Daoy (cell line): ENCODE measurements around the gene IL12RB2. TPM values are rescaled to one million over a fixed set of nuclear protein-coding genes. Genes with fewer than 3 reads are reported as not detected.

Source experiments
- DNase-seq: peaks from one replicate; pipeline ENCODE4 v3.0.0-alpha.2; 2015; ENCODE audit warnings: low read depth
- total RNA-seq: library from RNA; depleted of rRNA; stranded (reverse); fragments of >200 nt; shearing (Covaris generic); gene quantifications from 2 replicates; pipeline ENCODE4 v1.2.3, GENCODE V29; 2014; rRNA removed

The IL12RB2 gene, protein sequence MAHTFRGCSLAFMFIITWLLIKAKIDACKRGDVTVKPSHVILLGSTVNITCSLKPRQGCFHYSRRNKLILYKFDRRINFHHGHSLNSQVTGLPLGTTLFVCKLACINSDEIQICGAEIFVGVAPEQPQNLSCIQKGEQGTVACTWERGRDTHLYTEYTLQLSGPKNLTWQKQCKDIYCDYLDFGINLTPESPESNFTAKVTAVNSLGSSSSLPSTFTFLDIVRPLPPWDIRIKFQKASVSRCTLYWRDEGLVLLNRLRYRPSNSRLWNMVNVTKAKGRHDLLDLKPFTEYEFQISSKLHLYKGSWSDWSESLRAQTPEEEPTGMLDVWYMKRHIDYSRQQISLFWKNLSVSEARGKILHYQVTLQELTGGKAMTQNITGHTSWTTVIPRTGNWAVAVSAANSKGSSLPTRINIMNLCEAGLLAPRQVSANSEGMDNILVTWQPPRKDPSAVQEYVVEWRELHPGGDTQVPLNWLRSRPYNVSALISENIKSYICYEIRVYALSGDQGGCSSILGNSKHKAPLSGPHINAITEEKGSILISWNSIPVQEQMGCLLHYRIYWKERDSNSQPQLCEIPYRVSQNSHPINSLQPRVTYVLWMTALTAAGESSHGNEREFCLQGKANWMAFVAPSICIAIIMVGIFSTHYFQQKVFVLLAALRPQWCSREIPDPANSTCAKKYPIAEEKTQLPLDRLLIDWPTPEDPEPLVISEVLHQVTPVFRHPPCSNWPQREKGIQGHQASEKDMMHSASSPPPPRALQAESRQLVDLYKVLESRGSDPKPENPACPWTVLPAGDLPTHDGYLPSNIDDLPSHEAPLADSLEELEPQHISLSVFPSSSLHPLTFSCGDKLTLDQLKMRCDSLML
- 0.57 and 0.80 TPM in 2 replicates for total RNA-seq

GRCh38 chr1:67307251-67308060 is at the start of gene IL12RB2:
Gene IL12RB2 (plus strand): TSS chr1:67307873. CDS start chr1:67320369, 12,496 bp downstream.
- peak; percentile 27 for DNase-seq

DNA sequence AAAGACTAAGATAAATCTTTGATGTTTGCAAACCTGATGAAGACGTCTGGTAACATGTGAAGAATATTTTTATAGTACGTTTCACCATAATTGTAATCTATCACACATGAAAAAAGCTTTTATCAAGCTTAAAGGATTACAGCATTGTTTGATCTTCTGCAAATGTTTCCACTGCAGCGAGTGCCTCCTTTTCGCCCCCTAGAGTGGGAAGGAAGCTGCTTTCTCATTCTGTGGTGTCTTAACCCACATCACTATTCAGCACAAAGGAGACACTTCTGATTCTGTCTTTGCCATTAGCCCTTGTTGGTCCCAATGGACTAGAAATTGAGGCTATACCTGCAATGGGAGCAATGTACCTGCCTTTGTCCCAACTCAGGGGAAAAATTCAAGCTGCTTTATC is 46.0 kb upstream of the IL12RB2 start:
- DNase-seq: no peak

- no peak for DNase-seq
Observed at GRCh38 chr1:67262735-67263134, 44.9 kb upstream of the IL12RB2 start.

GRCh38 chr1:67264152-67264551 is 43.5 kb upstream of the IL12RB2 start:
- no peak for DNase-seq

GRCh38 chr1:67264899-67265298 is 42.8 kb upstream of the IL12RB2 start:
- DNase-seq: no peak

- DNase-seq: no peak
Observed at GRCh38 chr1:67269061-67269460, 38.6 kb upstream of the IL12RB2 start.

- no peak for DNase-seq
Observed at GRCh38 chr1:67270541-67270940, 37.1 kb upstream of the IL12RB2 start.

DNA sequence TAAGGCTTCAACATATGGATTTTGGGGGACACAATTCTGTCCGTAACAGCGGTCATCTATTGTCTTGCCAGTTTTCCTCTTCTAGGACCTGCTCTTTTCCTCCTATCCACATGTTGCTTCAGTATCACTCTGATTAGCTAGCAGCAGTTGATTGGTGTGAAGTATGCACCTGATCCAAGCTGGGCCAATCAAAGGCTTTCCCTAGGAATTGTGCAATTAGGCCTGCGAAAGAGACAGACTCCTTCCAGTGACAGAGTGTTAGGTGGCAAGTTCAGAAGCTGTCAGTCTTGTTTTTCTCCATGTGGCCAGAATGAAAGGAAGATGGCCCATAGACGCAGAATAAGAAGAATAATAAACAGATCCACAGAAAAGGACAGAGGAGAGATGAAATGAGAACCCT is 34.1 kb upstream of the IL12RB2 start:
- DNase-seq: no peak

- no peak for DNase-seq
Observed at GRCh38 chr1:67274623-67275325, 32.9 kb upstream of the IL12RB2 start.

- DNase-seq: no peak
Observed at GRCh38 chr1:67280696-67281095, 27.0 kb upstream of the IL12RB2 start.

GRCh38 chr1:67281244-67281643 is 26.4 kb upstream of the IL12RB2 start:
- no peak for DNase-seq

GRCh38 chr1:67285780-67286488 is 21.7 kb upstream of the IL12RB2 start:
- peak; percentile 31 for DNase-seq

DNA sequence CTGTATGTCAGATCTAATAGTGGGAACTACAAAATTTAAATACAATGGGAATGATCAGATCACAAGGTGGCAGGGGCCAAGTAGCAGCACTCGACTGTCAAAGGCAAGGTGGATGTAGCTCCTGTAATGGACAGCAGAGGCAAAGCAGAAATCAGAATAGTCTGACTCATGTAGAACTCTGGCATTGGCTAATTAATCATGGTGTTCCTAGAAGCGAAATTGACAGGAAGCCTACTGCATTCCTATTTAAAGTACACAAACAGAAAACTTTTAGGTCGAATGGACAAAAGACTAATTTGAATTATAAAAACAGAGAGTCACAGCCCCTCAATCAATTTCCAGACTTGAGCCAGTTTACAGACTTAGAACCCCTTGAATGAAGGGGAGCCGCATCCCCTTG is 17.4 kb upstream of the IL12RB2 start:
- no peak for DNase-seq

GRCh38 chr1:67294836-67295617 is 12.6 kb upstream of the IL12RB2 start:
- no peak for DNase-seq

DNA sequence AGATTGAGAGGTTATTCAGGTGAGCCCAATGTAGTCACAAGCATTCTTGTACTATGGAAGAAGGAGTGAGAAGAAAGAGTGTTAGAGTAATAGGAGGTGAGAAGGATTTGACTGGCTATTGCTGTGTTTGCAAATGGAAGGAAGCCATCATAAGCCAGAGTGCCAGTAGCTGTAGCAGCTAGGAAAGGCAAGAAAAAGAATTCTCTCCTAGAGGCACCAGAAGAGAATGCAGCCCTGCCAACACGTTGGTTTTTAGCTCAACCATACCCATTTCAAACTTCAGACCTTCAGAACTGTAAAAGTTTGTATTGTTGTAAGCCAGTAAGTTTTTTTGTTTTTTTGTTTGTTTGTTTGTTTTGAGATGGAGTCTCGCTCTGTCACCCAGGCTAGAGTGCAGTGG is 8.9 kb upstream of the IL12RB2 start:
- DNase-seq: no peak

DNA sequence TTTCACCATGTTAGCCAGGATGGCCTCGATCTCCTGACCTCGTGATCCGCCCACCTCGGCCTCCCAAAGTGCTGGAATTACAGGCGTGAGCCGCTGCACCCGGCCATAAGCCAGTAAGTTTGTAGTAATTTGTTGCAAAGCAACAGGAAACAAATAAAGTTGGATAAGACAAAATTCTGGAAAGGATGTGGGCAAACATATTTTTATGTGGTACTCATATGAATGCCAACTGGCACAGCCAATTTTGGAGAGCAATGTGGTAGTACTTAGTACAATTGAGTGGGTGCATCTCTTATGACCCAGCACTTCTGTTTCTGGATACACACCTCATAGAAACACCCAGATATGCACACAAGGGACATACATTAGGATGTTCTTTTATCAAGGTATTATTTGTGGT is 8.4 kb upstream of the IL12RB2 start:
- DNase-seq: no peak

DNA sequence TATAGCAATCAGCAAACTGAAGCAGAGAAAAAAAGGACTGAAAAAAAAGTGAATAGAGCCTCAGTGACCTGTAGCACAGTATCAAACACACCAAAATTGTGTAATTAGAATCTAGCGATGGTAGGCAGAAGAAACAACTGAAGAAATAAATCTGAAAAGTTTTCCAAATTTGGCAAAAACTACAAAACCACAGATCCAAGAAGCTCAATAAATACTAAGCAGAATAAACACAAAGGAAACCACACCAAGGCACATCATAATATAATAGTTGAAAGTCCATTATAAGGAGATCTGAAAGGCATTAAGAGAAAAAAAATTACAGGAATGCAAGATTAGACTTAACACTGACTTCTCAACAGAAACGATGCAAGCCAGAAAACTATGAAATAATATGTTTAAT is 7.1 kb upstream of the IL12RB2 start:
- DNase-seq: no peak

DNA sequence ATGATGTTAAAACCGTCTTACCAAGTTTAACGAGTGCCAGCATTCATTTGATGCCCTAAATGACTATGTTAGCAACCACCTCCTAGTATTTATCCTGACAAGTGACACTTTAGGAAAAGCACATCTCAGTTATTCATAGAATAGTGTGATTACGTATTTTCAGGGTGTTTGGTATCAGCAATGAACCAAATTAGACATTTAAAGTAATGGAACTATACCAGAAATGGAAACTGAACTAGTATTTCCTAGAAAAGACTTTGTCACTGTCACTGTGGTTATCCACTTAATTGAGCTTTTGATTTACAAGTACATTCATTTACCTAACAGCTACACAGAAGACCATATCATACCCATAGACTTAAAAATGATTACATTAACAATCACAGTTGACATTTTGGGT is 3.6 kb upstream of the IL12RB2 start:
- DNase-seq: no peak

- DNase-seq: no peak
Observed at GRCh38 chr1:67306547-67306946, 1.1 kb upstream of the IL12RB2 start.

- DNase-seq: no peak
Observed at GRCh38 chr1:67308136-67308535, 463 bp downstream of the IL12RB2 start.
